Fibroblast of mammary gland (primary cell): ENCODE measurements around the gene PRRG2.

Experiments used
- DNase-seq: peaks from one replicate; pipeline ENCODE4 v3.0.0-alpha.2; 2010; ENCODE audit warnings: low read depth
- H3K4me3 ChIP-seq: 2 replicates; pipeline ENCODE4 v1.5.1; 2011; ENCODE audit warnings: low read depth, mild to moderate bottlenecking, low read length, moderate library complexity; ENCODE audit not compliant: control insufficient read depth
- CTCF ChIP-seq: conservative IDR thresholded peaks from 2 replicates; pipeline ENCODE4 v1.5.1; 2011; ENCODE audit warnings: low read depth, low read length, inconsistent platforms; ENCODE audit not compliant: control insufficient read depth, insufficient read depth

The PRRG2 gene

GRCh38 chr19:49581007-49581508, at the start of gene PRRG2:
Gene PRRG2, plus strand, starts transcription at chr19:49581316. Its CDS starts 1,904 bp downstream, at chr19:49583220.
- no peak for TF ChIP-seq CTCF
- DNase-seq, result no peak
- H3K4me3 ChIP-seq, result peak within 1 kb of the TSS; percentile 99

- DNase-seq, result peak; percentile 35
- no peak for TF ChIP-seq CTCF
- H3K4me3 ChIP-seq, result peak overlapping the region; percentile 34
Measured at GRCh38 chr19:49533551-49534488, 47.3 kb upstream of the PRRG2 start.

- no peak for TF ChIP-seq CTCF
- DNase-seq, result no peak
- H3K4me3 ChIP-seq, result no peak overlapping the region
Measured at GRCh38 chr19:49534632-49535385, 46.3 kb upstream of the PRRG2 start.

- H3K4me3 ChIP-seq, result no peak overlapping the region
- DNase-seq, result no peak
- TF ChIP-seq CTCF, result no peak
Measured at GRCh38 chr19:49536921-49537462, 44.1 kb upstream of the PRRG2 start.

GRCh38 chr19:49538643-49539042, 42.5 kb upstream of the PRRG2 start:
- no peak overlapping the region for H3K4me3 ChIP-seq
- TF ChIP-seq CTCF, result no peak
- no peak for DNase-seq

GRCh38 chr19:49539192-49539952, 41.7 kb upstream of the PRRG2 start:
- no peak for DNase-seq
- no peak overlapping the region for H3K4me3 ChIP-seq
- TF ChIP-seq CTCF, result no peak
